NT2/D1 (cell line): ENCODE data around the gene FBXL12.

Source experiments
- SUZ12 ChIP-seq: IDR thresholded peaks from 2 replicates; pipeline ENCODE4 v1.6.1; 2011; ENCODE audit not compliant: insufficient read length, insufficient read depth; ENCODE audit errors: extremely low read depth
- YY1 ChIP-seq: IDR thresholded peaks from 2 replicates; pipeline ENCODE4 v1.6.1; 2011; ENCODE audit not compliant: insufficient read length, insufficient read depth

- TF ChIP-seq SUZ12 = no peak
- no peak for TF ChIP-seq YY1
Observed at GRCh38 chr19:9847087-9847671, 28.3 kb upstream of the FBXL12 start.
